Stimulated activated naive CD8-positive, alpha-beta T cell treated with anti-CD3 and anti-CD28 coated beads, Interleukin-15, amount 100 ng/mL, for 72 hours (primary cell): ENCODE data around the gene KCNA2.

Experiments
- ATAC-seq: fragments of 150-1000 bp; cut with Tn5 transposase; 2 replicates; pipeline ENCODE4 v1.10.0; 2021; ENCODE audit warnings: mild to moderate bottlenecking, moderate library complexity
- DNase-seq, 2 donors: peaks; one replicate each; pipeline ENCODE4 v3.0.0; 2021 to 2022
- H3K27ac Mint-ChIP-seq, 2 donors: one replicate each; pipeline ENCODE4 v1.8.0; 2022; ENCODE audit warnings: mild to moderate bottlenecking in 2 of 2, mixed read lengths in 2 of 2, moderate library complexity in 2 of 2
- H3K27me3 Mint-ChIP-seq: one replicate; pipeline ENCODE4 v1.8.0; 2022; ENCODE audit warnings: mixed read lengths
- H3K4me1 Mint-ChIP-seq: one replicate; pipeline ENCODE4 v1.8.0; 2022; ENCODE audit warnings: mild to moderate bottlenecking, mixed read lengths
- H3K4me3 Mint-ChIP-seq, 2 donors: one replicate each; pipeline ENCODE4 v1.8.0; 2022; ENCODE audit warnings: mild to moderate bottlenecking in 2 of 2, mixed read lengths in 2 of 2, moderate library complexity in 1 of 2
- H3K9me3 Mint-ChIP-seq, 2 donors: one replicate each; pipeline ENCODE4 v1.8.0; 2022; ENCODE audit warnings: mixed read lengths in 2 of 2

Gene KCNA2

GRCh38 chr1:110634455-110635311, 28.5 kb upstream of the KCNA2 start:
- DNase-seq = peak; percentile 67 to 84
- Mint-ChIP-seq H3K4me1 (no peaks in the 10 kb centered on the region), H3K27me3 (no peaks in the 10 kb centered on the region), H3K27ac (peak overlapping the region; percentile 74 to 91), H3K9me3 (peaks cover 0 to 4% of the 10 kb centered on the region in 2 donors), H3K4me3 (peak overlapping the region; percentile 71 to 79)
- peak; percentile 69 for ATAC-seq

GRCh38 chr1:110634086-110634454, 27.9 kb upstream of the KCNA2 start:
- H3K9me3 Mint-ChIP-seq = no peaks in the 10 kb centered on the region
- no peaks in the 10 kb centered on the region for H3K4me1 Mint-ChIP-seq
- no peaks in the 10 kb centered on the region for H3K27me3 Mint-ChIP-seq
- no peak overlapping the region for H3K27ac Mint-ChIP-seq
- ATAC-seq (no peak), DNase-seq (no peak)
- peak overlapping the region in 1 of 2 donors; percentile 79 for H3K4me3 Mint-ChIP-seq

GRCh38 chr1:110633646-110634030, 27.5 kb upstream of the KCNA2 start:
- Mint-ChIP-seq H3K4me3 (peak overlapping the region; percentile 22 to 57), H3K27ac (no peak overlapping the region), H3K27me3 (no peaks in the 10 kb centered on the region), H3K9me3 (no peaks in the 10 kb centered on the region), H3K4me1 (no peaks in the 10 kb centered on the region)
- ATAC-seq = no peak
- no peak for DNase-seq

- Mint-ChIP-seq H3K4me1 (peaks cover 12% of the 10 kb centered on the region), H3K27me3 (no peaks in the 10 kb centered on the region), H3K27ac (no peak overlapping the region), H3K4me3 (no peak overlapping the region), H3K9me3 (no peaks in the 10 kb centered on the region)
- ATAC-seq (no peak), DNase-seq (no peak)
Measured at GRCh38 chr1:110631836-110632620, 25.9 kb upstream of the KCNA2 start.

- Mint-ChIP-seq H3K27ac (no peak overlapping the region), H3K4me3 (no peak overlapping the region), H3K27me3 (no peaks in the 10 kb centered on the region), H3K4me1 (peaks cover 20% of the 10 kb centered on the region), H3K9me3 (no peaks in the 10 kb centered on the region)
- peak; percentile 85 for ATAC-seq
- DNase-seq = peak; percentile 88 to 90
Measured at GRCh38 chr1:110630839-110631663, 24.9 kb upstream of the KCNA2 start.

- no peak overlapping the region for H3K4me3 Mint-ChIP-seq
- no peaks in the 10 kb centered on the region for H3K9me3 Mint-ChIP-seq
- H3K27me3 Mint-ChIP-seq = no peaks in the 10 kb centered on the region
- no peak for DNase-seq
- peaks cover 20% of the 10 kb centered on the region for H3K4me1 Mint-ChIP-seq
- H3K27ac Mint-ChIP-seq = no peak overlapping the region
- ATAC-seq = no peak
Measured at GRCh38 chr1:110628323-110629105, 22.4 kb upstream of the KCNA2 start.

GRCh38 chr1:110627764-110628163, 21.6 kb upstream of the KCNA2 start:
- H3K4me3 Mint-ChIP-seq = no peak overlapping the region
- no peaks in the 10 kb centered on the region for H3K9me3 Mint-ChIP-seq
- peaks cover 20% of the 10 kb centered on the region for H3K4me1 Mint-ChIP-seq
- no peak overlapping the region for H3K27ac Mint-ChIP-seq
- DNase-seq (no peak), ATAC-seq (no peak)
- no peaks in the 10 kb centered on the region for H3K27me3 Mint-ChIP-seq

GRCh38 chr1:110626889-110627288, 20.7 kb upstream of the KCNA2 start:
- Mint-ChIP-seq H3K9me3 (no peaks in the 10 kb centered on the region), H3K27me3 (no peaks in the 10 kb centered on the region)

GRCh38 chr1:110620686-110621085, 14.5 kb upstream of the KCNA2 start:
- Mint-ChIP-seq H3K4me3 (peak overlapping the region; percentile 86 to 91), H3K27ac (no peak overlapping the region), H3K4me1 (peaks cover 24% of the 10 kb centered on the region), H3K27me3 (no peaks in the 10 kb centered on the region), H3K9me3 (no peaks in the 10 kb centered on the region)
- ATAC-seq (no peak), DNase-seq (no peak)

More at GRCh38 chr1:110626889-110627288, 20.7 kb upstream of the KCNA2 start:
- Mint-ChIP-seq H3K27ac (no peak overlapping the region), H3K4me1 (peaks cover 20% of the 10 kb centered on the region), H3K4me3 (no peak overlapping the region)
- DNase-seq (no peak), ATAC-seq (no peak)

- Mint-ChIP-seq H3K4me1 (peaks cover 28% of the 10 kb centered on the region), H3K4me3 (peak overlapping the region; percentile 86 to 91), H3K27me3 (no peaks in the 10 kb centered on the region), H3K9me3 (no peaks in the 10 kb centered on the region), H3K27ac (peak overlapping the region in 1 of 2 donors; percentile 57)
- no peak for DNase-seq
- ATAC-seq = no peak
Measured at GRCh38 chr1:110620250-110620615, 14.1 kb upstream of the KCNA2 start.

GRCh38 chr1:110619412-110620249, 13.5 kb upstream of the KCNA2 start:
- H3K9me3 Mint-ChIP-seq = no peaks in the 10 kb centered on the region
- ATAC-seq (peak; percentile 89), DNase-seq (peak; percentile 86 to 90)
- peak overlapping the region; percentile 48 to 81 for H3K27ac Mint-ChIP-seq
- peak overlapping the region; percentile 86 to 91 for H3K4me3 Mint-ChIP-seq
- peaks cover 28% of the 10 kb centered on the region for H3K4me1 Mint-ChIP-seq
- H3K27me3 Mint-ChIP-seq = no peaks in the 10 kb centered on the region

GRCh38 chr1:110618668-110619067, 12.5 kb upstream of the KCNA2 start:
- peak overlapping the region in 1 of 2 donors; percentile 31 for H3K27ac Mint-ChIP-seq
- peaks cover 28% of the 10 kb centered on the region for H3K4me1 Mint-ChIP-seq

GRCh38 chr1:110617589-110617988, 11.4 kb upstream of the KCNA2 start:
- ATAC-seq = no peak
- Mint-ChIP-seq H3K27ac (no peak overlapping the region), H3K27me3 (no peaks in the 10 kb centered on the region), H3K4me1 (peaks cover 28% of the 10 kb centered on the region), H3K4me3 (no peak overlapping the region), H3K9me3 (no peaks in the 10 kb centered on the region)
- DNase-seq = no peak

More at GRCh38 chr1:110618668-110619067, 12.5 kb upstream of the KCNA2 start:
- Mint-ChIP-seq H3K4me3 (no peak overlapping the region), H3K27me3 (no peaks in the 10 kb centered on the region), H3K9me3 (no peaks in the 10 kb centered on the region)
- ATAC-seq (no peak), DNase-seq (no peak)

GRCh38 chr1:110617116-110617515, 11.0 kb upstream of the KCNA2 start:
- H3K9me3 Mint-ChIP-seq = no peaks in the 10 kb centered on the region
- no peaks in the 10 kb centered on the region for H3K27me3 Mint-ChIP-seq
- no peak overlapping the region for H3K4me3 Mint-ChIP-seq
- no peak for DNase-seq
- peaks cover 28% of the 10 kb centered on the region for H3K4me1 Mint-ChIP-seq
- no peak overlapping the region for H3K27ac Mint-ChIP-seq
- no peak for ATAC-seq
